H4 (cell line): ENCODE results near the gene MYL9. TPM values are rescaled to one million over a fixed set of nuclear protein-coding genes. Genes with fewer than 3 reads are reported as not detected.

Experiments
- DNase-seq: peaks from one replicate; pipeline ENCODE4 v3.0.0-alpha.2; 2015; ENCODE audit warnings: low spot score
- total RNA-seq: library from RNA; depleted of rRNA; stranded (reverse); fragments of >200 nt; shearing (Covaris generic); gene quantifications from 2 replicates; pipeline ENCODE4 v1.2.3, GENCODE V29; 2014

Gene MYL9
- total RNA-seq, 1 experiment from 2014 or later, result not detected

GRCh38 chr20:36526521-36527011, 14.8 kb upstream of the MYL9 start:
- no peak for DNase-seq

GRCh38 chr20:36527331-36528125, 13.8 kb upstream of the MYL9 start:
- no peak for DNase-seq

- DNase-seq, result no peak
Observed at GRCh38 chr20:36528176-36528874, 13.0 kb upstream of the MYL9 start.

- DNase-seq, result no peak
Observed at GRCh38 chr20:36528875-36529417, 12.4 kb upstream of the MYL9 start.

- DNase-seq, result no peak
Observed at GRCh38 chr20:36532388-36532787, 8.9 kb upstream of the MYL9 start.

GRCh38 chr20:36532822-36533221, 8.5 kb upstream of the MYL9 start:
- DNase-seq, result no peak

GRCh38 chr20:36538026-36538722, 3.1 kb upstream of the MYL9 start:
- no peak for DNase-seq

- no peak for DNase-seq
Observed at GRCh38 chr20:36540551-36541211, 638 bp upstream of the MYL9 start.

- no peak for DNase-seq
Observed at GRCh38 chr20:36541768-36542488, 609 bp downstream of the MYL9 start.

GRCh38 chr20:36542516-36543183, 1.3 kb downstream of the MYL9 start:
- no peak for DNase-seq

GRCh38 chr20:36543184-36544133, 2.1 kb downstream of the MYL9 start:
- DNase-seq, result no peak

GRCh38 chr20:36544134-36545018, 3.1 kb downstream of the MYL9 start:
- peak; percentile 37 for DNase-seq

GRCh38 chr20:36546111-36546736, 4.9 kb downstream of the MYL9 start:
- no peak for DNase-seq

GRCh38 chr20:36547186-36548005, 6.1 kb downstream of the MYL9 start:
- no peak for DNase-seq

- no peak for DNase-seq
Observed at GRCh38 chr20:36548006-36548315, 6.6 kb downstream of the MYL9 start.

- no peak for DNase-seq
Observed at GRCh38 chr20:36548704-36549627, 7.6 kb downstream of the MYL9 start.
